ENCODE measurements around the gene DIO1.

The DIO1 gene

DNA sequence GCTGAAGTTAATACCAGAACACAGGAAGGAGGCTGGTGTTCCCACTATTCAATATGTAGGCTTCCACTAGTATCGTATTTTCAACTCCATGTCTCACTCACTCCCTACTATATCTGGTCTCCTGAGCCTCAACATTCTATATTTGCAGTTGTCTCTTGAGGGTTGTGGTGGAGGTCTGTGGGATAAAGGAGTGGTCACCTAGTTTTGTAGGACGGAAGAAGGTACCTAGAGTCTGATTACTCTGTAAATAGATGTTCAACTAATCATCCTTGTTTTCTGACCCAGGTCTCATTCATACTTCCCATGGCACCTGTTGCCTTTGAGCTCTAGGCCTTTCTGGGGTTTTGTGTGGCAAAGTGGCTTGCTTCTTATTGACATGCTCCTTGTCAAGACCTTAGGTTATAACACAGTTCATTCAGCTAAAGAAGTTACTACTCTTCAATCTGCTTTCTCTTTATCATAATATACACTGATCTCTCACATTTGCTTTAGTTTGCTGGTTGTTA, 33.4 kb downstream of the DIO1 start:
- TF ChIP-seq, protein P1, sequence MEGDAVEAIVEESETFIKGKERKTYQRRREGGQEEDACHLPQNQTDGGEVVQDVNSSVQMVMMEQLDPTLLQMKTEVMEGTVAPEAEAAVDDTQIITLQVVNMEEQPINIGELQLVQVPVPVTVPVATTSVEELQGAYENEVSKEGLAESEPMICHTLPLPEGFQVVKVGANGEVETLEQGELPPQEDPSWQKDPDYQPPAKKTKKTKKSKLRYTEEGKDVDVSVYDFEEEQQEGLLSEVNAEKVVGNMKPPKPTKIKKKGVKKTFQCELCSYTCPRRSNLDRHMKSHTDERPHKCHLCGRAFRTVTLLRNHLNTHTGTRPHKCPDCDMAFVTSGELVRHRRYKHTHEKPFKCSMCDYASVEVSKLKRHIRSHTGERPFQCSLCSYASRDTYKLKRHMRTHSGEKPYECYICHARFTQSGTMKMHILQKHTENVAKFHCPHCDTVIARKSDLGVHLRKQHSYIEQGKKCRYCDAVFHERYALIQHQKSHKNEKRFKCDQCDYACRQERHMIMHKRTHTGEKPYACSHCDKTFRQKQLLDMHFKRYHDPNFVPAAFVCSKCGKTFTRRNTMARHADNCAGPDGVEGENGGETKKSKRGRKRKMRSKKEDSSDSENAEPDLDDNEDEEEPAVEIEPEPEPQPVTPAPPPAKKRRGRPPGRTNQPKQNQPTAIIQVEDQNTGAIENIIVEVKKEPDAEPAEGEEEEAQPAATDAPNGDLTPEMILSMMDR (IDR thresholded peaks at IDR 0.05; ENCODE audit: low read length, missing control alignments): no peak
- DNase-seq (ENCODE audit: low read depth): no peak
- no peak overlapping the region for H3K4me3 ChIP-seq (replicated peaks; ENCODE audit: low read depth, low read length)

DNA sequence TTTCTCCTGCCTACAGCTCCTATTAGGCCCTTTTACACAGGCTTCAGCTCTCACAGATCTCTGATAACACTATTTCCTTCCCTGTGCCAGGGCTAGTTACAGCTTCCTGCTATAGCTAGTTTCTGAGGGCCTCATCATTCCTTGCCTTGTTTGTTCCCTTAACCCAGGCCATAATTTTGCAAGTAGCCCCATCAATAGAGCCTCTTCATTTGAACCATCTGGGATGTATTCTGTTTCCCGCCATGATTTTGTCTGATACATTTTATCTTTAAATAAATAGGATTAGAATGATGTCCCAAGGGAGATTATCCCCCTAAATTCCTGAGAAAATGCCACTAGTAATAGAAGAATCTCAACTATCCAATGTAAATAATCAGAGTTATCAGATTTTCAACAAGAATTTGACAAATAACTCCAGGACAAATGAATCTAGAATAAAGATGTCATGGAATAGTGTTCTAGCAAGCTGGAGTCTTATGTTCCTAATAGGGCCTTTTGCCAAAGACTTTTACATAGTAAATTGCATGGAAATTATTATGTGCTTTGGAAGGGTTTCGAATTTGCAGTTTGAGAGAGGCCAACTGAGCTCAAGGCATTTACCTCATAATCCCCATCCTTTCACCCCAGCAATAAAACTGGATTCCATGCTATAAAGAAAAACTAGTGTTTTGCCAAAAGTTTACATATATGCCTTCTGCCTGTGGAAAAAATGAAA, 35.4 kb downstream of the DIO1 start:
- TF ChIP-seq, protein P1 (IDR thresholded peaks at IDR 0.05; ENCODE audit: low read length, missing control alignments): no peak
- no peak overlapping the region for H3K4me3 ChIP-seq (replicated peaks; ENCODE audit: low read depth, low read length)
- DNase-seq (ENCODE audit: low read depth): no peak

DNA sequence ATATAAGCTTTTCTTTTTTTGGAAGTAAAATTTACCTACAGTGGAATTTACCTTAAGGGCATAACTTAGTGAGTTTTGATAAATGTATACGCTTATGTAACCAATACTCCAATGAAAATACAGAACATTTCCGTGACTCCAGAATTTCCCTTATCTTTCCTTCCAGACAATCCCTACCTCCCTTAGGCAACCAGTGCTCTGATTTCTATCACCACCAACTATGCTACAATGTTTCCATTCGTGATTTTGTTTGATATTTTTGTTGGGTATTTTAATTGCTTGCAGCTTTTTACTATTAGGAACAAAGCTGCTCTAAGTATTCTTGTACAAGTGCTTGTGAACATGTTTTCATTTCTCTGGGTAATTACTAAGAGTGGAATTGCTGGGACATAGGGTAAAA, 36.9 kb downstream of the DIO1 start:
- H3K4me3 ChIP-seq (replicated peaks; ENCODE audit: low read depth, low read length): no peak overlapping the region
- DNase-seq (ENCODE audit: low read depth): no peak
- TF ChIP-seq, protein P1 (IDR thresholded peaks at IDR 0.05; ENCODE audit: low read length, missing control alignments): no peak

DNA sequence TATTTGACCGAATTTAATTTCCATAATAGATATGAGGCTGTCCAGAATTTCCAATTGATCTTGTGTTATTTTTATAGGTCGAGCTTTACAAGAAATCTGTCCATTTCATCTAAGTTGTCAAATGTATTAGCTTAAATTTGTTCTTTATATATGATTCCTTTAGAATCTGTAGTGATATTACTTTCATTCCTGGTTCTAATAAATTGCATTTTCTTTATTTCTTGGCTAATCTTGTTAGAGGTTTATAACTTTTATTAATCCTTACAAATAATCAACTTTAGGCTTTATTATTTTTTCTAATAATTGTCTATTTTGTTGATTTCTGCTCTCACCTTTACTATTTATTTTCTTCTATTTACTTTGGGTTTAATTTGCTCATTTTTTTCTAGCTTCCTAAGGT, 37.5 kb downstream of the DIO1 start:
- TF ChIP-seq, protein P1 (IDR thresholded peaks at IDR 0.05; ENCODE audit: low read length, missing control alignments): no peak
- H3K4me3 ChIP-seq (replicated peaks; ENCODE audit: low read depth, low read length): no peak overlapping the region
- no peak for DNase-seq (ENCODE audit: low read depth)

DNA sequence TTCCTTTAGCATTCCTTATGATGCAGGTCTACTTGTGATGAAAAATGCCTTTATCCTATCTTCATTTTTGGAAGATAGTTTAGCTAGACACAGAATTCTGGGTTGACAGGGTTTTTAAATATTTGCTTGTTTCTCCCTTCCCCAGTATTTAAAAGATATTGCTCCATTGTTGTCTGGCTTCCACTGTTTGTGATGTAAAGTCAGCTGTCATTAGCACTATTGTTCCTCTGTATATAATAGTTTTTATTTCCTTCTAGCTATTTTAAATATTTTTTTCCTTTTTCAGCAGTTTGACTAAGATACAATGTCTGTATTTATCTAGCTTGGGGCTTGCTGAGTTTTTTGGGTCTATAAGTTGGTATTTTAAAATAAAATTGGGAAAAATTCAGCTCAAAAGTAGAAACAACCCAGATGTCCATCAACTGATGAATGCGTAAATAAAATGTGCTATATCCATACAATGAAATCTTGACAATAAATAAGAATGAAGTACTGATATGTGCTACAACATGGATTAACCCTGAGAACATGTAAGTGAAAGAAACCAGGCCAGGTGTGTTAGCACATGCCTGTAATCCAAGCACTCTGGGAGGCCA, 40.3 kb downstream of the DIO1 start:
- H3K4me3 ChIP-seq (replicated peaks; ENCODE audit: low read depth, low read length): no peak overlapping the region
- TF ChIP-seq, protein P1 (IDR thresholded peaks at IDR 0.05; ENCODE audit: low read length, missing control alignments): no peak
- DNase-seq (ENCODE audit: low read depth): peak; percentile 18

DNA sequence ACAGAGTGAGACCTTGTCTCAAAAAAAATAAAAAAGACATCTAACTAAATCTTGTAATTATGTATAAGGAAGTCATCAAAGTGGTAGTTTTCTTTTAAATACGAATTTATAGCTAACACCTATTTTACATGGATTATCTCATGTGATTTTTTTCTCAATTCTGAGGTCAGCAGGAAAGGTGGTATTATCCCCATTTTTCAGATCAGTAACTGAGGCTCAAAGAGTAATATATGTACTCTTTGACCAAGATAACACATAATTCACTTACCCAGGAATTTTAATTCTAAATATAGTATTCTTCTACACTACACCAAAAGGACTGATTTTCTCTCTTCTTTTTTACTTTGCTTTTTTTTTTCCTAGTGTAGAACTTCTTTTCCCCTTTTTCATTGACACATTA, 42.4 kb downstream of the DIO1 start:
- TF ChIP-seq, protein P1 (IDR thresholded peaks at IDR 0.05; ENCODE audit: low read length, missing control alignments): no peak
- DNase-seq (ENCODE audit: low read depth): no peak
- no peak overlapping the region for H3K4me3 ChIP-seq (replicated peaks; ENCODE audit: low read depth, low read length)
